NB4 (cell line): ENCODE measurements around the gene CDH3.

ENCODE experiments used
- CTCF ChIP-seq: IDR thresholded peaks from one replicate; pipeline ENCODE4 v1.5.1; 2012; ENCODE audit warnings: low read depth, low read length
- MAX ChIP-seq: IDR thresholded peaks from 2 replicates; pipeline ENCODE4 v1.6.1; 2011; ENCODE audit warnings: low read depth, low read length
- POLR2A ChIP-seq: IDR thresholded peaks from 2 replicates; pipeline ENCODE4 v1.6.1; 2011; ENCODE audit warnings: mild to moderate bottlenecking; ENCODE audit not compliant: insufficient read length; ENCODE audit errors: extremely low read depth

- no peak for TF ChIP-seq CTCF
- no peak for TF ChIP-seq POLR2A
- TF ChIP-seq MAX = no peak
Observed at GRCh38 chr16:68636064-68636560, 9.0 kb upstream of the CDH3 start.
